GM20000 (cell line): ENCODE data around the gene MYRF.

Experiments
- DNase-seq: peaks from one replicate; pipeline ENCODE4 v3.0.0; 2012; ENCODE audit warnings: low spot score
- TF ChIP-seq, protein P1 (sequence below): IDR thresholded peaks from 2 replicates; pipeline ENCODE4 v1.5.1; 2012; ENCODE audit warnings: mild to moderate bottlenecking, control low read depth; ENCODE audit errors: extremely low read depth, missing control alignments

Gene MYRF

GRCh38 chr11:61833926-61834277 is 81.5 kb downstream of the MYRF start:
- DNase-seq, result no peak
- TF ChIP-seq, protein P1, sequence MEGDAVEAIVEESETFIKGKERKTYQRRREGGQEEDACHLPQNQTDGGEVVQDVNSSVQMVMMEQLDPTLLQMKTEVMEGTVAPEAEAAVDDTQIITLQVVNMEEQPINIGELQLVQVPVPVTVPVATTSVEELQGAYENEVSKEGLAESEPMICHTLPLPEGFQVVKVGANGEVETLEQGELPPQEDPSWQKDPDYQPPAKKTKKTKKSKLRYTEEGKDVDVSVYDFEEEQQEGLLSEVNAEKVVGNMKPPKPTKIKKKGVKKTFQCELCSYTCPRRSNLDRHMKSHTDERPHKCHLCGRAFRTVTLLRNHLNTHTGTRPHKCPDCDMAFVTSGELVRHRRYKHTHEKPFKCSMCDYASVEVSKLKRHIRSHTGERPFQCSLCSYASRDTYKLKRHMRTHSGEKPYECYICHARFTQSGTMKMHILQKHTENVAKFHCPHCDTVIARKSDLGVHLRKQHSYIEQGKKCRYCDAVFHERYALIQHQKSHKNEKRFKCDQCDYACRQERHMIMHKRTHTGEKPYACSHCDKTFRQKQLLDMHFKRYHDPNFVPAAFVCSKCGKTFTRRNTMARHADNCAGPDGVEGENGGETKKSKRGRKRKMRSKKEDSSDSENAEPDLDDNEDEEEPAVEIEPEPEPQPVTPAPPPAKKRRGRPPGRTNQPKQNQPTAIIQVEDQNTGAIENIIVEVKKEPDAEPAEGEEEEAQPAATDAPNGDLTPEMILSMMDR, result no peak

- DNase-seq, result peak; percentile 86
- TF ChIP-seq, protein P1, result no peak
Measured at GRCh38 chr11:61834278-61835048, 82.0 kb downstream of the MYRF start.

GRCh38 chr11:61836193-61836592 is 83.8 kb downstream of the MYRF start:
- DNase-seq, result no peak
- TF ChIP-seq, protein P1, result no peak

DNA sequence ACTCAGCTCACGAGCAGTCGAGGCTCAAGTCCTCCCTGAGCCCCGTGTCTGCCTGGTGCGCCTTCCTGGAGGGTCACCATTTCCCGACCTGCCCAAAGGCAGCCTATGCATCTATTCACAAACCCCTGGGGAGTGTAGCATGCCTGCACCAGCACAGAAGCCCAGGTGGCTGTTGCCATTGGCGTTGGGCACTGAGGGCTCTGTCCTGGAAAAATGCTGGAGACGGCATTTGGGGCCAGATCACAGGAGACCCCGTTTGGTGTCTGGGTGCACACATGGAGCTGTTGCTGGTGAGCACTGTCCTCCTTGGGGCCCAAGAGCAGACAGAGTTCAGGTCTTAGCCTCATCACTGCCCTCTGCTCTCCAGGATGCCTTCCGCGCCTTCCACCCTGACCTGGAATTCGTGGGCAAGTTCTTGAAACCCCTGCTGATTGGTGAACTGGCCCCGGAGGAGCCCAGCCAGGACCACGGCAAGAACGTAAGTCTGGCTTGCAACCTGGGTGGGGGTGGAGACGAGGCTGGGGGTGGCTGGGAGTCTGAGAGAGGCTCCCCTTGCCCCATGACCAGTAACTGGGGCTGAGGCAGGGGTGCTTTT is 85.1 kb downstream of the MYRF start:
- TF ChIP-seq, protein P1, result no peak
- DNase-seq, result no peak
